HEK293T (cell line): ENCODE results near the gene CYREN.

Experiments used
- CTCF ChIA-PET: fragments of 350-600 bp; formaldehyde crosslinking; extraction: SDS; loops from one replicate; lab custom pipeline; 2021; ENCODE audit warnings: antibody characterized with exemption, inconsistent platforms; lab: Yijun Ruan, JAX
- POLR2A ChIA-PET: fragments of 350-600 bp; formaldehyde crosslinking; extraction: SDS; loops from one replicate; lab custom pipeline; 2020; ENCODE audit warnings: antibody characterized with exemption, inconsistent platforms; lab: Yijun Ruan, JAX
- DNase-seq: peaks from one replicate; pipeline ENCODE4 v3.0.0; 2012; ENCODE audit warnings: mixed read lengths; ENCODE audit errors: extremely low spot score
- ARNT ChIP-seq: fragments of 450-650 bp; IDR thresholded peaks from 2 replicates; pipeline ENCODE4 v1.6.1; 2017; ENCODE audit warnings: mild to moderate bottlenecking
- BHLHE40 ChIP-seq: fragments of 450-650 bp; IDR thresholded peaks from 2 replicates; pipeline ENCODE4 v1.6.1; 2016; ENCODE audit warnings: mild to moderate bottlenecking, moderate library complexity, borderline replicate concordance
- CTBP1 ChIP-seq: fragments of 450-650 bp; IDR thresholded peaks from 2 replicates; pipeline ENCODE4 v1.6.1; 2016; ENCODE audit warnings: borderline replicate concordance
- ELF4 ChIP-seq: fragments of 450-650 bp; IDR thresholded peaks from 2 replicates; pipeline ENCODE4 v1.6.1; 2017; ENCODE audit warnings: antibody characterized with exemption
- FOXA1 ChIP-seq: fragments of 450-650 bp; IDR thresholded peaks from 2 replicates; pipeline ENCODE4 v1.6.1; 2016; ENCODE audit warnings: mild to moderate bottlenecking
- FOXK2 ChIP-seq: fragments of 450-650 bp; IDR thresholded peaks from 2 replicates; pipeline ENCODE4 v1.6.1; 2016; ENCODE audit warnings: mild to moderate bottlenecking
- FOXM1 ChIP-seq: fragments of 450-650 bp; IDR thresholded peaks from 2 replicates; pipeline ENCODE4 v1.6.1; 2017; ENCODE audit warnings: mild to moderate bottlenecking, borderline replicate concordance
- HDGF ChIP-seq: fragments of 450-650 bp; IDR thresholded peaks from 2 replicates; pipeline ENCODE4 v1.6.1; 2017; ENCODE audit warnings: antibody characterized with exemption, borderline replicate concordance
- L3MBTL2 ChIP-seq: fragments of 450-650 bp; conservative IDR thresholded peaks from 2 replicates; pipeline ENCODE4 v1.6.1; 2016; ENCODE audit warnings: mild to moderate bottlenecking
- LEF1 ChIP-seq: fragments of 450-650 bp; IDR thresholded peaks from 2 replicates; pipeline ENCODE4 v1.6.1; 2017; ENCODE audit warnings: mild to moderate bottlenecking, borderline replicate concordance
- NFRKB ChIP-seq: fragments of 450-650 bp; IDR thresholded peaks from 2 replicates; pipeline ENCODE4 v1.6.1; 2016; ENCODE audit warnings: mild to moderate bottlenecking, moderate library complexity
- SP1 ChIP-seq: fragments of 450-650 bp; IDR thresholded peaks from 2 replicates; pipeline ENCODE4 v1.6.1; 2017
- SUZ12 ChIP-seq: fragments of 450-650 bp; IDR thresholded peaks from 2 replicates; pipeline ENCODE4 v1.6.1; 2016; ENCODE audit warnings: mild to moderate bottlenecking
- TARDBP ChIP-seq: fragments of 450-650 bp; IDR thresholded peaks from 2 replicates; pipeline ENCODE4 v1.6.1; 2016
- ZNF384 ChIP-seq: fragments of 450-650 bp; IDR thresholded peaks from 2 replicates; pipeline ENCODE4 v1.6.1; 2016
- TF ChIP-seq, protein P1 (sequence below): fragments of 450-650 bp; IDR thresholded peaks from 2 replicates; pipeline ENCODE4 v1.6.1; 2016

The CYREN gene

DNA sequence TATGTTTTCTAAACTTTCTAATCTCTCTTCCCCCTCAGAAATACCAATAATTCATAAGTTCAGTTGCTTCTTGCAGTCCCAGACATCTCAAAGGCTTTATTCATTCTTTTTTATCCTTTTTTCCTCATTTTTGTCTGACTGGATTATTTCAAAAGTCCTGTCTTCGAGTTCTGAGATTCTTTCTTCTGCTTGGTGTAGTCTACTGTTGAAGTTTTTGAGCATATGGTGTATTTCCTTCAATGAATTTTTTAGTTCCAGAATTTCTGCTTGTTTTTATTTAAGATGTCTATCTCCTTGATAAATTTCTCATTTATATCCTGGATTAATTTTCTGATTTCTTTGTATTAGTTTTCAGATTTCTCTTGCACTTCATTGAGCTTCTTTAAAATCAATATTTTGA is 14.2 kb downstream of the CYREN start:
- ChIA-PET CTCF (no interaction called here), POLR2A (no interaction called here)
- TF ChIP-seq ELF4 (no peak), SUZ12 (no peak), FOXM1 (no peak), NFRKB (no peak), SP1 (no peak), FOXA1 (no peak), ZNF384 (no peak), FOXK2 (no peak), ARNT (no peak), LEF1 (no peak), HDGF (no peak), L3MBTL2 (no peak), CTBP1 (no peak)
- TF ChIP-seq, protein P1, sequence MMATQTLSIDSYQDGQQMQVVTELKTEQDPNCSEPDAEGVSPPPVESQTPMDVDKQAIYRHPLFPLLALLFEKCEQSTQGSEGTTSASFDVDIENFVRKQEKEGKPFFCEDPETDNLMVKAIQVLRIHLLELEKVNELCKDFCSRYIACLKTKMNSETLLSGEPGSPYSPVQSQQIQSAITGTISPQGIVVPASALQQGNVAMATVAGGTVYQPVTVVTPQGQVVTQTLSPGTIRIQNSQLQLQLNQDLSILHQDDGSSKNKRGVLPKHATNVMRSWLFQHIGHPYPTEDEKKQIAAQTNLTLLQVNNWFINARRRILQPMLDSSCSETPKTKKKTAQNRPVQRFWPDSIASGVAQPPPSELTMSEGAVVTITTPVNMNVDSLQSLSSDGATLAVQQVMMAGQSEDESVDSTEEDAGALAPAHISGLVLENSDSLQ, result no peak

DNA sequence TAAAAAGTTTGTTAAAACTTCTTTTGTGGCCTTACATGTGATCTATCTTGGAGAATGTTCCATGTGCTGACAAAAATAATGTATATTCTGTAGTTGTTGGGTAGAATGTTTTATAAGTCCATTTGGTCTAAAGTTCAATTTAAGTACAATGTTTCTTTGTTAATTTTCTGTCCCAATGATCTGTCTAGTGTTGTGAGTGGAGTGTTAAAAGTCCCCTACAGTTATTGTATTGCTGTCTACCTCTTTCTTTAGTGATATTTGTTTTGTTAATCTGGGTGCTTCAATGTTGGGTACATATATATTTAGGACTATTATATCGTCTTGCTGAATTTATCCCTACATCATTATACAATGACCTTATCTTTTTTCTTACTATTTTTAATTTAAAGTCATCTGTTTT is 15.8 kb downstream of the CYREN start:
- DNase-seq, result no peak
- CTCF ChIA-PET, result no interaction called here
- POLR2A ChIA-PET, result no interaction called here
- 0 out of 2 replicates have a peak, but pooled peaks have one; percentile 2 for TF ChIP-seq TARDBP
- TF ChIP-seq, protein P1, result no peak

More for the DNA sequence above, 14.2 kb downstream of the CYREN start:
- DNase-seq, result no peak

DNA sequence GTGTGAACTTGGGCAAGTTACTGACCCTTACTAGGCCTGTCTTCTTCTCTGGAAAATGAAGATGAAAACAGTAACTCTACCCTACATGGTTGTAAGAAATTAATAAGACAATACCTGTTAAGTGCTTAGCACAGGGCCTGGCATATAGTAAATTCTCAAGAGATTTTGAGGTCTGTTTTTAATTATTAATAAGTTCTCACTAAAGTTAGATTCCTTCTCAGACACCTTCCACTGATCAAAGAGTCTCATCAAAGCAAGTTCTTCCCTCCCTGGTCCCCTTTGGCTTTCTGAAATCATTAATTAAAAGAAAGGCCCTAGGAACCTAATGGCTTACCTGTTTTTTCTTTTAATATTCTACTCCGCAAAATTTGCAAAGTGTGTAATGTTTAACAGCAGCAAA is 18.1 kb downstream of the CYREN start:
- no peak for DNase-seq
- CTCF ChIA-PET, result no interaction called here
- TF ChIP-seq SUZ12 (no peak), FOXK2 (no peak), LEF1 (no peak), ELF4 (no peak), FOXA1 (no peak), TARDBP (no peak), FOXM1 (no peak), L3MBTL2 (no peak), CTBP1 (no peak)
- TF ChIP-seq, protein P1, result no peak
- POLR2A ChIA-PET, result no interaction called here

DNA sequence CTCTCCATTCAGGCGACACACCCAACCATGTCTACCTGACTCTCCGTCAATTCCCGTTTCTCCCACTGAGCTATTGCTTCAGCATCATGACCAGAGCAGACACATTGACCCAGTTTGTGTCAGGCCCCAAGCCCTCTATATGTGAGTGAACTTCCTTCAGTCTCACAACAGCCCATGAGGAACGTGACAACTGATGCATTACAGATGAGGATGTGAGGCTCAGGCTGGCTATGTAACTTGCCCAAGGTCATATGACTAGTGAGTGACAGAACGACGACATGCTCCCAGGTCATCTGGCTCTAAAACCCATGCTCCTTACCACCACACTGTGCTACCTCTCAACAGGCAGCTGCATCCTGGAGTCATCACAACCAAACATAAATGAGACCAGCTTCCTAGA is 19.0 kb downstream of the CYREN start:
- no peak for DNase-seq
- ChIA-PET POLR2A (interaction anchor here (0.9 kb wide), 1 partner anchor 18 kb away, joined by 4 read pairs; no protein-coding TSS in a partner anchor), CTCF (no interaction called here)
- TF ChIP-seq NFRKB (no peak), TARDBP (no peak), ZNF384 (no peak), FOXM1 (no peak)

DNA sequence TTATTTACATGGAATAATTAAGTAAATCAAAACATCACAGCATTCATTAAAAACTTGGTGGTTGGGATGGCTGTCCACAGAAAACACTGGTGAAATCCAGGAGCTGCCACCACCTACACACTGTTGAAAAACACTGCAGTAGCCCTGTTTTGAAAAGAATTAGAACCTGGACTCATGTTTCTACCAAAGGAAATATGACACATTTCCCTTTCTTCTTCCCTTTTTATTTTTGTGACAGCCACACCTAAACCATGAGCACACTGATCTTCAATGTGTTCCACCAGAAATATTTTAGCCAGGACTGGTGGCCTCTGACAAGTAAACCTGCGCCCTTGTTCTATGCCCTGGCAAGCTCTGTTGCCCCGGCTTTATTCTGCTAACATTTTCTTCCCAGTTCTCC is 19.4 kb downstream of the CYREN start:
- no peak for DNase-seq
- TF ChIP-seq LEF1 (no peak), L3MBTL2 (no peak), SP1 (no peak), BHLHE40 (no peak), HDGF (no peak), ELF4 (no peak), TARDBP (no peak), FOXM1 (no peak), CTBP1 (no peak), FOXA1 (no peak), ARNT (no peak), SUZ12 (no peak), NFRKB (no peak), ZNF384 (no peak)
- TF ChIP-seq, protein P1, result no peak
- CTCF ChIA-PET, result no interaction called here
- POLR2A ChIA-PET, result interaction anchor here (0.9 kb wide), 1 partner anchor 18 kb away, joined by 4 read pairs; no protein-coding TSS in a partner anchor

DNA sequence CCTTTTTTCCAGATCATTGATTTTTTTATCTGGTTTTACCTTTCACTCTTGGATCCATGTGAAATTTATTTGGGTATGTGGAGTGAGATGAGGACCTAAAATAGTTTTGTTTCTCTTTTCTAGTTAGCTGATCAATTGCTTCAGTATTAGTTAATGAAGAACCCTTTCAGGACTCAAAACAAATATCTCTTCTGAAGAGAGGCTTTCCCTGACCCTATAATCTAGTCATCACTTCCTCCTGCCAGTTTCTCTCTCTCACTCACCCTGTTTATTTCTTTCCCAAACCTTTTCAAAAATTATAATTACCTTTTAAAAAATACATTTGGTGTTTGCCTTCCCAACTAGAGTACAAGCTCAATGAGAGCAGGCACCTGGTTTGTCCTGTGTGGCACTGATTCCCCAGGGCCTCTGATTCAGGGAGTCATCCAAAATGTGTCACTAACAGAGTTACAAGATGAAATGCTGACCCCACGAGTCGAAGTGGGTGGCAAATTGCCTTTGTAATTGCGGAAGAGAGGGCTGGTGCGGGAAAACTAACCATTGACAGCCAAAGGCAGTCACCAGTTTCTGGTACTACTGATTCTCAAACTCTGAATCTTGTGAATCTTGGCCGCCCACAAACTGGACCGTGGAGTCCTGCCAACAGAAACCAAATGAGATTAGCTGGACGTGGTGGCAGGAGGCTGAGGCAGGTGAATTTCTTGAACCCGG is 20.3 kb downstream of the CYREN start:
- no peak for TF ChIP-seq BHLHE40
- no peak for TF ChIP-seq ZNF384
- TF ChIP-seq ARNT, result no peak
- no peak for TF ChIP-seq LEF1
- no peak for TF ChIP-seq FOXA1
- TF ChIP-seq TARDBP, result no peak
- no peak for TF ChIP-seq SUZ12
- TF ChIP-seq L3MBTL2, result no peak
- no peak for TF ChIP-seq FOXK2
- no peak for TF ChIP-seq NFRKB
- TF ChIP-seq, protein P1, result no peak
- TF ChIP-seq CTBP1, result no peak
- TF ChIP-seq SP1, result no peak
- TF ChIP-seq HDGF, result no peak
- TF ChIP-seq ELF4, result no peak
- ChIA-PET CTCF (no interaction called here), POLR2A (interaction anchor here (0.9 kb wide), 1 partner anchor 19 kb away, joined by 4 read pairs; no protein-coding TSS in a partner anchor)
- DNase-seq, result no peak
